Measurements from ENCODE around the gene CGREF1.

The CGREF1 gene

DNA sequence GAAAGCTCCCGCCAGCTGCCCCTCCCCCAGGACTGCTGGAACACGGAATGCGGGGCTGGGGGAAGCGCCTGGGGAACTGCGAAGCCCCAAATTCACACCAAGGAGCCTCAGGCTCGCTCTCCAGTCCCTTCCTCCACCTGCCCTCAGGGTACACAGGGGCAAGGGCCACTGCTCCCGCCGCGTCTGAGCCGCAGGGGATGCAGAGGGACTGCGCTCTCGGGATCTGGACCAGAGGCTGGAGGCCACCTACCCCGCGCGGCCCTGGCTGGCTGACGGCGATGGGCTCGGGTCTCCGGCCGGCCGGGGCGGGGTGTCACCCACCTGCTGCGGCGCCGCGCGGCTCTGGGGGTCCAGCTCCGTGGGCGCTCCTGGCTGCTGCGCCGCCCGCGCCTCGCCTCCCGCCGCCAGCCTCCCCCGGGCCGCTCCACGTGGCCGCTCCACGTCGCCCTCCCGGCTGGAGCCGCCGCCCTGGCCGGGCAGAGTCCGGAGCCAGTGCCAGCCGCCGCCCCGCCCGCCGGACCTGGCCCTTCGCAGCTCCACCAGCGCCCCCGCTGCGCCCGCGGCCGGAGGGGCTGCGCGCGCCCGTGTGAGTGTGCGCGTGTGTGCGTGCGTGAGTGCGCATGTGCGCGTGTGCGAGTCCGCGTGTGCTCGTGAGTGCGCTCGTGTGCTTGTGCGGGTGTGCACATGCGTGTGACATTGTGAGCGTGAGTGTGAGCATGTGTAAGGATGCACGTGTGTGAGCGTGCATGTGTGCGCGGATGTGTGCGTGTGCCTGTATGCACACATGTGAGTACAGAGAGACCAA is at the start of gene CGREF1:
Gene CGREF1 (minus strand): TSS at position 604 of the 805 bp plus-strand sequence. CDS start 14,762 bp downstream, outside the sequence.
- DNase-seq = peak; percentile 45

GRCh38 chr2:27164960-27165763 is 46.2 kb upstream of the CGREF1 start:
- DNase-seq = peak; percentile 73

DNA sequence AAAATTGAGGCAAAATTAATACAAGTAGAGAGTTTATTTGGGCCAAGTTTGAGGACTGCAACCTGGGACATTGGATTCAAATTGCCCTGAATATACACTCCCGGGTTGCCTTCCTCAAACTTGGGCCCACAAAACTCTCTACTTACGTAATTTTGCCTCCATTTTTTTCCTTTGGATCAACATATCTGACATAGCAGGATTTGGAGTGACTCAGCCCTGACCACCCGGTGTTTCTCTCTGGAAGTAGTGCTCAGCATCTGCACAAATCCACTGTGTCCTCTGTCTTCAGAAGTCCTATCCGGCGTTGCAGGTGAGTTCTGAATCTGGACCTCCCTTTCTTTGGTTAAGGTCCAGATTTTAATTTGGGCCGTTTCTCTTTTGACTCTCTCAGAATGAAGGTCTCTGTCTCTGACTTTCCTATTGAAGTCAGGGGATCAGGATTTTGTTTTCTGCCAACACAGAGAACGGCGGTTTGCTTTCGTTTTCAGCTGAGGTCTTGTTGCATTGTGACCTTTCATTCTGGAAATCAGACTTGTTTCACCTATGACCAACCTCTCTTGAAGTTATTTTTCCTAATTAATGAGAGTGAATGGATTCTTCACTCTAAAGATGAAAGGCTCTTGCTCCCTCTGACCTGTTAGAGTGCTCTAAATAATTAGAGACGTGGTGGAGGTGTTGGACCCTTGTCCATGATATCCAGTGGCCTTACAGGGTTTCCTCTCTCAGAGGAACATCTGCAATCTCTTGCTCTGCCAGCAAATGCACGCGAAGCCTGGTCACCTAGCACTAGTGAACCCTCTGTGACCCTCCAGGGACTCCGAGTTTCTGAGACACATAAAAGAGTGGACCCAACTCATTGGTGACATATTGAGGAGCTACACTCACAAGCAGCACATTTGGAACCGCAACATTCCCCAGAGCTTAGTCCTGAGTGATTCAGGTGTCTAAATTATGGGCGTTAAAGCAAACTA is 43.5 kb upstream of the CGREF1 start:
- peak; percentile 15 for DNase-seq

DNA sequence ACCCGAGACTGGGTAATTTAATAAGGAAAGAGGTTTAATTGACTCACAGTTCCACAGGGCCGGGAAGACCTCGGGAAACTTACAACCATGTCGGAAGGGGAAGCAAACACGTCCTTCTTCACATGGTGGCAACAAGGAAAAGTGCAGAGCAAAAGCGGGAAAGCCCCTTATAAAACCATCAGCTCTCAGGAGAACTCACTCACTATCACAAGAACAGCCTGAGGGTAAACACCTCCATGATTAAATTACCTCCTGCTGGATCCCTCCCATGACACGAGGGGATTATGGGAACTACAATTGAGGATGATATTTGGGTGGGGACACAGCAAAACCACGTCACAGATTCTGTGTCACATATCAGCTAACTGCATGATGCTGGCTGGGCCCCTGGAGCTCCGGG is 41.3 kb upstream of the CGREF1 start:
- DNase-seq = no peak

DNA sequence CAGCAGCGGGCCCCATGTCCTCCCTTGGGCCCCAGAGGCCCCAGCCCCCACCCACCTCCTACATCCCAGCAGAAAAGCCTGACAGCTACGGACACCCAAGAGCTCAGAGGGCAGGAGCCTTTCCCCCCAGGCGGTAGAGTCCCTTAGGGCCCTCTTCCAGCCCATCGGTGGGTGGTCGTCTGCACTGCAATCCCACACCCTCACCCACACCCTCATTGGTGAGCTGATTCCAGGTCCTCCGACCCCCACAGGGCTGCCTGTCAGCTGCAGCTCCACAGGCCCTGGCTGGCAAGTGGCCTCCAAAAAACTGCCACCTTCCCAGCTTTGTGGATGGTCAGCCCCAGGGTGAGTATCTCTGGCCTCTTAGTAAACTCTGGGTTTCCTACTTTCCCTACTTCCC is 40.3 kb upstream of the CGREF1 start:
- no peak for DNase-seq

GRCh38 chr2:27158468-27158867 is 39.5 kb upstream of the CGREF1 start:
- DNase-seq = no peak

- DNase-seq = peak; percentile 18
Observed at GRCh38 chr2:27155069-27155520, 36.2 kb upstream of the CGREF1 start.

GRCh38 chr2:27154488-27154887 is 35.6 kb upstream of the CGREF1 start:
- DNase-seq = no peak

- DNase-seq = peak; percentile 48
Observed at GRCh38 chr2:27152796-27153464, 34.0 kb upstream of the CGREF1 start.

DNA sequence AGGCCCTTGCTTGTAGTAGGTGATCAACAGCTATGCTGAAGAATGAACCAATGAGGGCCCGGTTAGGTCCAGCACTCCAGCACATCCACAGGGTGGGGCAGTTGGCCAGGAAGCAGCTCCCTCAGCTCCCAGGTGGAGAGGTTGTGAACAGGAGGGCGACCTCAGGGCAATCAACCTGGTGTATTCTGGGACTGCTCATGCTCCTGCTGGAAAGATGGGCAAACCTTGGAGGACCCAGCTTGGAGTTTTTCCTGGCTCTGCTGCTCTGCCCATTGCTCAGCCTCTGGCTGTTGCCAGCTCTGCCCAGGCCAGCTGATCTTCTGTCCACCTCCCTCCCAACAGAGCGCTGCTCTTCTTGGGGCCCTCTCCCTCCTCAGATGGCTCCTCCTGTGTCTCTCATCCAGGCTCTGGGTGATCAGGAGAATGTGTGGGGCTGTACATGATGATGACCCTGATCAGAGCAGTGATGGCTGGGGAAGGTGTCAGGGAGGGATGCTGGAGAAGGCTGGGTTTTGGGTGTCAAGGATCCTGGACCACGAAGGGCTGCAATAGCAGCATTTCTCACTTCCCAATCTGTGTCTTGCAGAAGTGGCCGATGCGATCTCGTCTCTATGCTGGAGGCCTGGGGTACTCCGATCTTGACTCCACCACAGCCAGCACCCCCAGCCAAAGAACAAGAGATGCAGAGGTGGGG is 33.3 kb upstream of the CGREF1 start:
- peak; percentile 48 for DNase-seq

DNA sequence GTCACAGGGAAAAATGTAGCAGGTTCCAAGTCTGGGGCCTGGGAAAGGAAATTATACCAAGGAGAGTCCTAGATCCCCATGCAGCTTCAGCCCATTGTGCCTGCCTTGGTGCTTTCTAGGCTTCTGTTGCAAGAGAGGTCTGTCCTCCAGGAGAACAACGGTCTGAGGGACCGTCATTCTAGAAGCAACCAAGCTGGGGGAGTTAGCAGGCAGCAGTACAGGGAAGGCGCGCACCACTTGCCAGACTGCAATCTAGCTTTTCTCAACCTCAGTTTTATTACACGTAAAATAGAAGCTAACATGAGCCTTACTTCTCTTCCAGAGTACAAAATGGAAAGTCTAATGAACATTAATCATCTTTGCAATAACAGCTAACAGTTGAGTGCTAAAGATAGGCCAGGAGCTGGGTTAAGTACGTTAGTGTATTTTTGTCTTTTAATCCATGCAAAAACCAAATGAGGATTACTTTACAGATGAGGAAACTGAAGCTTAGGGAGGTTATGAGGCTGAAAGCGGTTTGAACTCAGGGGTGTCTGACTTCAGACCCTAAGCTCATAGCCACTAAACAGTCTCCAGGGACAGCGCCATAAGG is 31.8 kb upstream of the CGREF1 start:
- DNase-seq = peak; percentile 97

DNA sequence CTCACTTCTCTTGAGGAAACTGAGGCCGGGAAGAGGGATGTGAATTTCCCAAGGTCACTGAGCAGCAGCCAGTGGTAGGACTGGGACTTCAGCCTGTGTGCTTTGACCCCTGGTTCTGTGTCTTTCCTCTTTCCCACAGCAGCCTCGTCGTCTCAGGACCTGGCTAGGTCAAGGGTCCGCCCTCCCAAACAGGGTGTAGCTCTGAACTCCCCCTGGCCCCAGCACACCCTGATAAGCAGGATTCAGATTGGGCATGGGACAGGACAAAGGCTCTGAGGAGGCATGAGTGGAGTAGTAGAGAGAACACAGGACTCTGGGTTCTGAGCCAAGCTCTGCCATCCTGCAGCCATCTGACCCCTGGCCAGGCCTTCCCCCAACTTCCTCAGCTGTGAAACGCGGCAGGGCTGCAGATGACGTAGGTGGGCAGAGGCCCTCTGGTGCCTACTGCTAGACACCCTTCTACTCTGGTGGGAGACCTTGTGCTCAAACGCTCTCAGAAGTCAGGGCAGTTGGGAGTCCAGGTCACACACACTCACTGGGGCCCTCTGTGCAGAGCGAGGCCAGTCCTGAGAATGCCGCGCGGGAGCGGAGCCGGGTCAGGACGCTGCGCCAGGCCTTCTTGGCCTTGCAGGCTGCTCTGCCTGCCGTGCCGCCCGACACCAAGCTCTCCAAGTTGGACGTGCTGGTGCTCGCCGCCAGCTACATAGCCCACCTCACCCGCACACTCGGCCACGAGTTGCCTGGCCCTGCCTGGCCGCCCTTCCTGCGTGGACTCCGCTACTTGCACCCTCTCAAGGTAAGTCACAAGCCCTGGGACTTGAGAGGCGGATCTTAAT is 30.9 kb upstream of the CGREF1 start:
- DNase-seq = peak; percentile 51

- no peak for DNase-seq
Observed at GRCh38 chr2:27148801-27149439, 30.0 kb upstream of the CGREF1 start, which contains the start of gene TCF23. TCF23 (plus strand) TSS chr2:27149004; CDS start chr2:27149134, 130 bp downstream.

DNA sequence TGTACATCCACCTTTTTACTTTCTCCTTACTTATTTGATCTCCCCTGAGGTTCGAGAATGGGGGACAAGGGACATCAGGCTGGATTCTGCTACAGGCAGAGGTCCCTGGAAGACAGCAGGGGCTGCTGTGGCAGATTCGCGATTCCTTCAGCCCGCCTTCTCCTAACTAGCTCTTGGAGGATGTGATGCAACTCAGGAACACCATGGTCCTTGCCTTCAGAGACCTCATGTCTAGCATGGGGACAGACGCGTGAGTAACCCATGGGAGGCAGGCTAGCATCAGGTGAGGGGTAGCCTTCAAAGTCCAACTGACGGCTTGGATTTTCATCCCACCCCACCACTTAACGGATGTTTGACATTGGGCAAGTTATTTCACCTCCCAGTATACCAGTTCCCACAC is 29.0 kb upstream of the CGREF1 start:
- DNase-seq = peak; percentile 48

DNA sequence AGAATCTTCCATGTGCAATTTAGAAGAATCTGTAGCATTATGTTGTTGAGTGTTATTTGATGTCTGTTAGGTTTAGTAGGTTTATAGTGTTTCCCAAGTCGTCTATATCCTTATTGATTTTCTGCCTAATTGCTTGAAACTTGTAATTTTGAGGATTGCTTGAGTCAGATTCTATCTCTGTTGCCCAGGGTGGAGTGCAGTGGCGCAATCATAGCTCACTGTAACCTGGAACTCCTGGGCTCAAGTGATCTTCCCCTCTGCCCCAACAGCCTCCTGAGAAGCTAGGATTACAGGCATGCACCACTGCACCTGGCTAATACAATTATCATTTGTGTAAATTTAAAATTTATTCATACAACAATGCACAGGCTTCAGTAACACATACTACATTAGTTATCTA is 26.8 kb upstream of the CGREF1 start:
- DNase-seq = peak; percentile 29

DNA sequence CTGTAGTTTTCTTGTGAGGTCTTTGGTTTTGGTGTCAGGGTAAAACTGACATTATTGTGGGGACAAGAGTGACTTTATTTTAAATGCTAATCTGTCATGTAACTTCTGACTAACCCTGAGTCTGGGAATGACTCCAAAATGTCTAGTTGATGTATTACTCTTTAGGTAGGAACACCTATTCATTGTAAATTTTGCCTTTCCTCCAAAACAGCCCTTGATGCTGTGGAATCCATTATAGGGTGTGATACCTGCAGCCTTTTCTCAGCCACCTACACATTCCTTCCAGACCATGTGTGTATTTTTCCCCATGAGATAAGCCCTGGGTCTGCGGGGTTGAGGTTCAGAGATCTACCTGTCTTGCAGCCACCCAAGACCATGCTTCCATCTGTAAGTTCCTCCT is 24.4 kb upstream of the CGREF1 start:
- no peak for DNase-seq

GRCh38 chr2:27139310-27139709 is 20.4 kb upstream of the CGREF1 start, which contains the start of gene PRR30:
PRR30 (minus strand) TSS chr2:27139410; CDS start chr2:27138329, 1,081 bp downstream.
- DNase-seq = no peak

- no peak for DNase-seq
Observed at GRCh38 chr2:27138111-27138510, 19.2 kb upstream of the CGREF1 start.

- DNase-seq = no peak
Observed at GRCh38 chr2:27137322-27137935, 18.5 kb upstream of the CGREF1 start.

All from MV-4-11 (cell line).